KMS-11 (cell line): ENCODE results near the gene TMEM212.

Experiments
- H2AFZ ChIP-seq: fragments of 200-600 bp; sonication (generic); 2 replicates; pipeline ENCODE4 v1.6.1; 2016; ENCODE audit warnings: antibody characterized with exemption, mixed run types, low read depth
- H3K27ac ChIP-seq: fragments of 200-600 bp; sonication (generic); 2 replicates; pipeline ENCODE4 v1.6.1; 2016; ENCODE audit warnings: mild to moderate bottlenecking, mixed run types
- H3K27me3 ChIP-seq: fragments of 200-600 bp; sonication (generic); 2 replicates; pipeline ENCODE4 v1.6.1; 2017; ENCODE audit warnings: mild to moderate bottlenecking, low read depth, mixed run types, moderate library complexity; ENCODE audit not compliant: insufficient read depth
- H3K36me3 ChIP-seq: fragments of 200-600 bp; sonication (generic); 2 replicates; pipeline ENCODE4 v1.6.1; 2017; ENCODE audit warnings: mild to moderate bottlenecking, mixed run types; ENCODE audit not compliant: insufficient read depth
- H3K4me1 ChIP-seq: fragments of 200-600 bp; sonication (generic); 2 replicates; pipeline ENCODE4 v1.6.1; 2016; ENCODE audit warnings: mild to moderate bottlenecking, low read depth, mixed run types; ENCODE audit not compliant: poor library complexity, severe bottlenecking
- H3K4me2 ChIP-seq: fragments of 200-600 bp; sonication (generic); 2 replicates; pipeline ENCODE4 v1.7.0; 2016; ENCODE audit warnings: mild to moderate bottlenecking, mixed run types
- H3K4me3 ChIP-seq: fragments of 200-600 bp; sonication (generic); IDR thresholded peaks from 2 replicates; pipeline ENCODE4 v1.6.1; 2017; ENCODE audit warnings: low read depth, low read length, mixed read lengths; ENCODE audit not compliant: insufficient read depth
- H3K79me2 ChIP-seq: fragments of 200-600 bp; sonication (generic); 2 replicates; pipeline ENCODE4 v1.6.1; 2016; ENCODE audit warnings: low read depth, mixed run types; ENCODE audit not compliant: insufficient read depth
- H3K9ac ChIP-seq: fragments of 200-600 bp; sonication (generic); 2 replicates; pipeline ENCODE4 v1.6.1; 2016; ENCODE audit warnings: mild to moderate bottlenecking, mixed run types
- H4K20me1 ChIP-seq: fragments of 200-600 bp; sonication (generic); 2 replicates; pipeline ENCODE4 v1.6.1; 2016; ENCODE audit warnings: mild to moderate bottlenecking, mixed run types; ENCODE audit not compliant: insufficient read depth
- TF ChIP-seq, protein P1 (sequence below): fragments of 200-600 bp; sonication (generic); conservative IDR thresholded peaks from 2 replicates; pipeline ENCODE4 v1.6.1; 2017; ENCODE audit warnings: low read depth, mild to moderate bottlenecking, antibody characterized with exemption, low read length, moderate library complexity, mixed read lengths

Gene TMEM212

DNA sequence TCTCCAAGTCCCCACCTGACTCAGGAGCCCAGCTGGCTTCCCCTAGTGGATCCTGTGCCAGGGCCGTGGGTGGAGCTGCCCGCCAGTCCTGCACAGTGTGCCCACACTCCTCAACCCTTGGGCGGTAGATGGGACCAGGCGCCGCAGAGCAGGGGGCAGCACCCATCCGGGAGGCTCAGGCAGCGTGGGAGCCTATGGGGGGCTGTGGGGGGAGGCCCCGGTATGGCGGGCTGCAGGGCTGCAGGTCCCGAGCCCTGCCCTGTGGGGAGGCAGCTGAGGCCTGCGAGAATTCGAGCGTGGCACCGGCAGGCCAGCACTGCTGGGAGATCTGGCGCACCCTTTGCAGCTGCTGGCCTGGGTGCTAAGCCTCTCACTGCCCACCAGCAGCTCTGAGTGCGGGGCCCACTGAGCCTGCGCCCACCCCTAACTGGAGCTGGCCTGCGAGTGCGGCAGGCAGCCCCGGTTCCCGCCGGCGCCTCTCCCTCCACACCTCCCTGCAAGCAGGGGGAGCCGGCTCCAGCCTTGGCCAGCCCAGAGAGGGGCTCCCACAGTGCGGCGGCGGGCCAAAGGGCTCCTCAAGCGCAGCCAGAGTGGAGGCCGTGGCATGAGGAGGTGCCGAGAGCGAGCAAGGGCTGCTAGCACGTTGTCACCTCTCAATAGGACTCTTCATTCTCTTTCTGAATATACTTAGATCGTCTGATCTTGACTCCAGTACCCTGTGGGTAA lies 64.0 kb downstream of the TMEM212 start:
- TF ChIP-seq, protein P1, sequence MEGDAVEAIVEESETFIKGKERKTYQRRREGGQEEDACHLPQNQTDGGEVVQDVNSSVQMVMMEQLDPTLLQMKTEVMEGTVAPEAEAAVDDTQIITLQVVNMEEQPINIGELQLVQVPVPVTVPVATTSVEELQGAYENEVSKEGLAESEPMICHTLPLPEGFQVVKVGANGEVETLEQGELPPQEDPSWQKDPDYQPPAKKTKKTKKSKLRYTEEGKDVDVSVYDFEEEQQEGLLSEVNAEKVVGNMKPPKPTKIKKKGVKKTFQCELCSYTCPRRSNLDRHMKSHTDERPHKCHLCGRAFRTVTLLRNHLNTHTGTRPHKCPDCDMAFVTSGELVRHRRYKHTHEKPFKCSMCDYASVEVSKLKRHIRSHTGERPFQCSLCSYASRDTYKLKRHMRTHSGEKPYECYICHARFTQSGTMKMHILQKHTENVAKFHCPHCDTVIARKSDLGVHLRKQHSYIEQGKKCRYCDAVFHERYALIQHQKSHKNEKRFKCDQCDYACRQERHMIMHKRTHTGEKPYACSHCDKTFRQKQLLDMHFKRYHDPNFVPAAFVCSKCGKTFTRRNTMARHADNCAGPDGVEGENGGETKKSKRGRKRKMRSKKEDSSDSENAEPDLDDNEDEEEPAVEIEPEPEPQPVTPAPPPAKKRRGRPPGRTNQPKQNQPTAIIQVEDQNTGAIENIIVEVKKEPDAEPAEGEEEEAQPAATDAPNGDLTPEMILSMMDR: no peak
- Histone ChIP-seq H4K20me1 (no peaks in the 10 kb centered on the region), H3K4me1 (no peaks in the 10 kb centered on the region), H3K4me2 (no peak overlapping the region), H3K36me3 (no peaks in the 10 kb centered on the region), H2AFZ (no peak overlapping the region), H3K27ac (no peak overlapping the region), H3K79me2 (no peaks in the 10 kb centered on the region), H3K9ac (no peak overlapping the region), H3K4me3 (no peak overlapping the region), H3K27me3 (no peaks in the 10 kb centered on the region)

GRCh38 chr3:171907761-171908160 lies 64.6 kb downstream of the TMEM212 start:
- Histone ChIP-seq H3K27ac (no peak overlapping the region), H3K4me2 (no peak overlapping the region), H3K9ac (no peak overlapping the region), H3K36me3 (no peaks in the 10 kb centered on the region), H2AFZ (no peak overlapping the region), H4K20me1 (no peaks in the 10 kb centered on the region), H3K79me2 (no peaks in the 10 kb centered on the region), H3K4me1 (no peaks in the 10 kb centered on the region), H3K27me3 (no peaks in the 10 kb centered on the region), H3K4me3 (no peak overlapping the region)
- TF ChIP-seq, protein P1: no peak

DNA sequence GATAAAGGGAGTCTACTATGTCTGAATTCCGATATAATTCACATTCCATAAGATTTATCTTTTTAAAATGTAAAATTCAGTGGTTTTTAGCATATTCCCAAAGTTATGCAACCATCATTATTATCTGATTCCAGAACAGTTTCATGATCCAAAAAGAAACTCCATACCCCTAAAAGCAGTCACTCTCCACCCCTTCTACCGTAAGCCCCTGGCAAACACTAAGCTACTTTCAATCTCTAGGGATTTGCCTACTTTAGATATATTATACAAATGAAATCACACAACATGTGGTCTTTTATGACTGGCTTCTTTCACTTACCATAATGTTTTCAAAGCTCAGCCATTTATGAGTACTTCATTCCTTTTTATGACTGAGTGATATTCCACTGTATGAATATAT lies 65.6 kb downstream of the TMEM212 start:
- no peak overlapping the region for H3K4me3 ChIP-seq
- no peaks in the 10 kb centered on the region for H4K20me1 ChIP-seq
- no peak overlapping the region for H3K4me2 ChIP-seq
- TF ChIP-seq, protein P1: no peak
- no peaks in the 10 kb centered on the region for H3K36me3 ChIP-seq
- no peaks in the 10 kb centered on the region for H3K27me3 ChIP-seq
- no peak overlapping the region for H3K9ac ChIP-seq
- no peaks in the 10 kb centered on the region for H3K4me1 ChIP-seq
- no peaks in the 10 kb centered on the region for H3K79me2 ChIP-seq
- H2AFZ ChIP-seq: no peak overlapping the region
- no peak overlapping the region for H3K27ac ChIP-seq
